Mucosa of descending colon (tissue), 3 donors: ENCODE data around the gene TEX29. TPM values are rescaled to one million over a fixed set of nuclear protein-coding genes. Genes with fewer than 3 reads are reported as not detected.

Experiments
- ATAC-seq: fragments of 200-7000 bp; cut with Tn5 transposase; one replicate; pipeline ENCODE4 v1.9.1; 2020; ENCODE audit warnings: mild to moderate bottlenecking, moderate library complexity
- DNase-seq, 3 donors: peaks; one replicate each; pipeline ENCODE4 v3.0.0-alpha.2; 2020
- H3K36me3 ChIP-seq: fragments of 200-600 bp; one replicate; pipeline ENCODE4 v1.8.0; 2021; ENCODE audit warnings: low read depth, mild to moderate bottlenecking
- H3K4me1 ChIP-seq: fragments of 200-600 bp; one replicate; pipeline ENCODE4 v1.8.0; 2021; ENCODE audit warnings: low read depth, mild to moderate bottlenecking
- H3K4me3 ChIP-seq: fragments of 200-600 bp; one replicate; pipeline ENCODE4 v1.8.0; 2021; ENCODE audit warnings: mild to moderate bottlenecking
- H3K9me3 ChIP-seq: fragments of 200-600 bp; one replicate; pipeline ENCODE4 v1.8.0; 2021; ENCODE audit warnings: mild to moderate bottlenecking
- CTCF ChIP-seq: fragments of 200-600 bp; IDR thresholded peaks from one replicate; pipeline ENCODE4 v1.8.0; 2022; ENCODE audit warnings: antibody characterized with exemption, mild to moderate bottlenecking
- intact Hi-C, 2 donors: fragments of 100-400 bp; cut with DNase I in 1 of 2; cut with micrococcal nuclease in 1 of 2; formaldehyde crosslinking; loops; one replicate each; pipeline versions ENCODE4 v1.11.0 to v1.11.1; 2022; cut with DNase I, micrococcal nuclease
- total RNA-seq, 3 donors: library from RNA; stranded (reverse); fragmentation: NEBNext Ultra II Directional in 2 of 3; extraction: Animal tissue kit (Norgen Biotek cat#: 25700) in 2 of 3; gene quantifications; one replicate each; pipeline versions ENCODE4 v1.2.1 to v1.2.4, GENCODE V29; 2021 to 2023
- donor health status: DM: no; HTN: no; CAD: no; lungs with moderate emphysema.
- donor health status: DM: no; HTN: no; CAD: no.
- donor health status: DM: no; HTN: yes; CAD: no.

Gene TEX29
- total RNA-seq, 3 donors from 2014 or later: 0.55 to 0.63 TPM; not detected in 1

GRCh38 chr13:111335298-111335697 is 14.9 kb downstream of the TEX29 start:
- Histone ChIP-seq H3K36me3 (no peaks in the 10 kb centered on the region), H3K9me3 (no peaks in the 10 kb centered on the region), H3K4me1 (no peaks in the 10 kb centered on the region), H3K4me3 (no peak overlapping the region)
- no peak for TF ChIP-seq CTCF
- DNase-seq (no peak), ATAC-seq (no peak)
- intact Hi-C loops: no loop called here

- TF ChIP-seq CTCF: no peak
- no peak overlapping the region for H3K4me3 ChIP-seq
- H3K36me3 ChIP-seq: no peaks in the 10 kb centered on the region
- DNase-seq: no peak
- ATAC-seq: no peak
- intact Hi-C loops: no loop called here
- no peaks in the 10 kb centered on the region for H3K9me3 ChIP-seq
- no peaks in the 10 kb centered on the region for H3K4me1 ChIP-seq
Observed at GRCh38 chr13:111336666-111337065, 16.2 kb downstream of the TEX29 start.

- H3K36me3 ChIP-seq: no peaks in the 10 kb centered on the region
- no peaks in the 10 kb centered on the region for H3K4me1 ChIP-seq
- ATAC-seq: no peak
- no peak overlapping the region for H3K4me3 ChIP-seq
- TF ChIP-seq CTCF: no peak
- DNase-seq: no peak
- H3K9me3 ChIP-seq: no peaks in the 10 kb centered on the region
- intact Hi-C loops: no loop called here
Observed at GRCh38 chr13:111337206-111337605, 16.8 kb downstream of the TEX29 start.

GRCh38 chr13:111337741-111338140 is 17.3 kb downstream of the TEX29 start:
- no peaks in the 10 kb centered on the region for H3K4me1 ChIP-seq
- H3K4me3 ChIP-seq: no peak overlapping the region
- H3K36me3 ChIP-seq: no peaks in the 10 kb centered on the region
- no peaks in the 10 kb centered on the region for H3K9me3 ChIP-seq
- intact Hi-C loops: no loop called here
- no peak for TF ChIP-seq CTCF
- no peak for DNase-seq
- no peak for ATAC-seq

GRCh38 chr13:111338841-111339240 is 18.4 kb downstream of the TEX29 start:
- intact Hi-C loops: no loop called here
- H3K4me1 ChIP-seq: no peaks in the 10 kb centered on the region
- H3K9me3 ChIP-seq: no peaks in the 10 kb centered on the region
- no peaks in the 10 kb centered on the region for H3K36me3 ChIP-seq
- no peak for DNase-seq
- TF ChIP-seq CTCF: no peak
- no peak for ATAC-seq
- H3K4me3 ChIP-seq: no peak overlapping the region

- Histone ChIP-seq H3K36me3 (no peaks in the 10 kb centered on the region), H3K4me1 (no peaks in the 10 kb centered on the region), H3K4me3 (no peak overlapping the region), H3K9me3 (no peaks in the 10 kb centered on the region)
- no peak for DNase-seq
- no peak for ATAC-seq
- no peak for TF ChIP-seq CTCF
- intact Hi-C loops: no loop called here
Observed at GRCh38 chr13:111339366-111340143, 19.1 kb downstream of the TEX29 start.
